ENCODE data around the gene CLEC1B.

- TF ChIP-seq CTCF (IDR thresholded peaks at IDR 0.05) (no peak), SIN3A (IDR thresholded peaks at IDR 0.05; ENCODE audit: borderline replicate concordance, insufficient read depth, low read depth, low read length) (no peak), POLR2AphosphoS5 (IDR thresholded peaks at IDR 0.05; ENCODE audit: low read depth, low read length) (no peak), TCF7L2 (IDR thresholded peaks at IDR 0.05; ENCODE audit: low read depth, low read length) (no peak)
These were observed 28.8 kb upstream of the CLEC1B start for GRCh38 chr12:10027721-10028120.
